ENCODE measurements around the gene SMIM13.
A peak's percentile ranks its signal among the peaks of the same experiment; 100 is the strongest.

Gene SMIM13

DNA sequence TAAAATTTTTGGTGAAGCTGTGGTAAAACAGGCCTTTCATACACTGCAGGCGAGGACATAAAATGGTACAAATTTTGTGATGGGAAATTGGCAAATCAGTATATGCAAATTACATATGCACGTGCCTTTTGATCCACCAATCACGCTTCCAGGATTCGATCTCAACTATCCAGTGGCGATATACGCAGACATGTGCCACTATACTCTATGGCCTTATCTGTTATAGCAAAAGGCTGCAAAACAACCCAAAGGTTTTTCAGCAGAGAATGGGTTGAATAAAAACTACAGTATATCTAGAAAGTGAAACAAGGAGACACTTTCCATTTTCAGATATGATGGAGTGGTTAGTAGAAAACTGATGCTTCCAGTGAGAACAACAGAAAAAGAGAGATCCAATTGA is 59.8 kb downstream of the SMIM13 start:
- no peak for DNase-seq (ENCODE audit: low spot score)

- no peak for DNase-seq (ENCODE audit: low spot score)
These were observed 62.0 kb downstream of the SMIM13 start for GRCh38 chr6:11155589-11155988.

GRCh38 chr6:11160199-11160598 is 66.6 kb downstream of the SMIM13 start:
- no peak for DNase-seq (ENCODE audit: low spot score)

GRCh38 chr6:11161031-11161956 is 67.7 kb downstream of the SMIM13 start:
- DNase-seq (ENCODE audit: low spot score): peak; percentile 48

DNA sequence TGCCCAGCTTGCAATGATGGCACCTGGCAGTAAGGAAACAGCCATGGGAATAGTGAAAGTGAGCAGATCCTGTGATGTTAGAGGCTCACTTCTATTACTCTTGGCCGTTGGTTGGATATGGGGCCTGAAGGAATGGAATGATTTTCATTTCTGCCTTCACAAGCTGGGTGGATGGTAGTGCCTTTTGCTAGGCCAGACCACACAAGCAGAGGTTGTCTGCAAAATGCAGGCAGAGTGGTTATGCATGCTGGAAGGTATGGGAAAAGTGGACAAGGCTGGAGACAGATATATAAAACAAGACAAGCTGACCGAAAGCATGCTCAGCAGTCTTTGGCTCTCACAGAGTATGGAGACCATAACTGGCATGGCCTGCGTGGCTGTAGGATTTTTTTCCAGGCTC is 68.6 kb downstream of the SMIM13 start:
- no peak for DNase-seq (ENCODE audit: low spot score)

GRCh38 chr6:11163932-11164331 is 70.3 kb downstream of the SMIM13 start:
- DNase-seq (ENCODE audit: low spot score): no peak

GRCh38 chr6:11164717-11165646 is 71.3 kb downstream of the SMIM13 start:
- no peak for DNase-seq (ENCODE audit: low spot score)

DNA sequence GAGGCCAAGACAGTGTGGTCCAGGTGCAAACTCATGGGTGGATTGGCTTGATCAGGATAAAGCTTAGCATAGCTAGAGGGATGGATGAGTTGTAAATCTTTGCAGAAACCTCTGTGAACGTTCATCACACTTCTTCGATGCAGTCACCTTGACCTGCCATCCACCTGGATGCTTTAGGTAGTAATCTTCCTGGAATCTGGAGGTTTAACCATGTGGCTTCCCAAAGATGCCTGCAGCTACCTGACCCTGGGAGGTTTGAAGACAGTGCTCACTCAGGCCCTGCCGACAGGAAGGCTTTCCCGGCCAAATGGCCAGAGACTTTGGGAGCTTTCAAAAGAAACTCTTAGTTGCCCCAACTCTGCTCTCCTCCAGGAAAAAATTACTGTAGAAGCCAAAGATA is 73.3 kb downstream of the SMIM13 start:
- no peak for DNase-seq (ENCODE audit: low spot score)

- no peak for DNase-seq (ENCODE audit: low spot score)
These were observed 74.5 kb downstream of the SMIM13 start for GRCh38 chr6:11168091-11168635.

DNA sequence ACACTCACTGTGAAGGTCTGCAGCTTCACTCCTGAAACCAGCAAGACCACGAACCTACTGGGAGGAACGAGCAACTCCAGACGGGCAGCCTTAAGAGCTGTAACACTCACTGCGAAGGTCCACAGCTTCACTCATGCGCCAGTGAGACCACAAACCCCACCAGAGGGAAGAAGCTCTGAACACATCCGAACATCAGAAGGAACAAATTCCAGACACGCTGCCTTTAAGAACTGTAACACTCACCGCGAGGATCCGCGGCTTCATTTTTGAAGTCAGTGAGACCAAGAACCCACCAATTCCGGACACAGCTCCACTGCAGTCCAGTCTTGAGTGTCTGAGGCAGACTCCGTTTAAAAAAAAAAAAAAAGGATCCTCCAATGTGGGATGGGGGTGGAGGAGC is 78.3 kb downstream of the SMIM13 start:
- DNase-seq (ENCODE audit: low spot score): no peak

DNA sequence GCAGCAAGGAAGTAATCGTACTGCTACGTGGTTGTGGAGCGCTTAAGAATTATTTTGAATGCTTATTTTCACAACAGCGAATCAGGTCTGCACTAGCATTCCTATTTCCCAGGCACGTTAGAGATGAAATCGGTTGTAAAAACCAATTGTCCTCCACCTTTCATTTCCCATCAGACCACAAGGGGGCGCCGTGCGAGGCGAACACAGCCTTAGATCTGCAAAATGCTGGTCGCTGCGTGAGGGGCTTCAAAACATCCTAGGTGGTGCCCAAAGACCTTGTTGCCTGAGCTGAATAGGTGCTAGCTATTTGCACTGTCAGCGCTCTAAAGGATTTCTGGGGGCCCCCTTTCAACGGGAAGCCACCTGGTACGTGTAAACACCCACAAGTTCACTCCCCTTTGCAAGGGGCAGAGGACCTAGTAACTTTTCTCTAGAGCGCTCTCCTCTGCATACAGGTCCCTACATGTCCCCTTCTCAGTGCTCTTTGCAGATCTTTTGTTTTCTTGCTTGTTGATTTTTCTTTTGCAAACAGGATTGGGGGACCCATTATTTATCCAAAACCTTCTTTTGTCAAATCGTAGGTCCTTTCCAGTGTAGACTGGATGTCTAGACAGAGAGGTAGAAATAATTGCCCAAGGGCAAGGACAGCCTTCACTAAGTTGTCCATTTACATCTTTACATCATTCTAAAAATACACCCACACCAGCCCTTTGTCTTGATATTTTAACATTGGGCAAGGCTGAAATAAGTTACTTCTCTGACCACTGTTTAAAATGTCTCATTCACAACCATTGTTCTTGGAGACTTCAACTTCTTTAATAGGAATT is 79.1 kb downstream of the SMIM13 start:
- DNase-seq (ENCODE audit: low spot score): peak; percentile 60

DNA sequence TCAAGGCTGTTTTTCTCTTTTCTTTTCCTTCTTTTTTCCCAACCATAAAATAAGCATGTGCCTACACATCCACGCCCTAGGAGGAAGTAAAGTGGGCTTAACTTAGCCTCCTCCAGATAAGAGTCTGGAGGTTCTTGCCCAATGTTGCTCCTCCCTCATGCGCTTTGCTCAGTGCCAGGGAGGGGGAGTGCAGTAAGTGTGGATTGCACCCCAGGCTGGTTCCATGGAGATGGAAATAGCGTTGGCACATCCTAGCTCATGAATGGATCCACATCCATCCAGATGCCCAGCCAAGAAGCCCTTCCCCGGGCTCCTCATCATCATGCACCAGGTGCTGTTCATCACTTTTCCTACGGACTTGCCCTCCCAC is 80.6 kb downstream of the SMIM13 start:
- no peak for DNase-seq (ENCODE audit: low spot score)

DNA sequence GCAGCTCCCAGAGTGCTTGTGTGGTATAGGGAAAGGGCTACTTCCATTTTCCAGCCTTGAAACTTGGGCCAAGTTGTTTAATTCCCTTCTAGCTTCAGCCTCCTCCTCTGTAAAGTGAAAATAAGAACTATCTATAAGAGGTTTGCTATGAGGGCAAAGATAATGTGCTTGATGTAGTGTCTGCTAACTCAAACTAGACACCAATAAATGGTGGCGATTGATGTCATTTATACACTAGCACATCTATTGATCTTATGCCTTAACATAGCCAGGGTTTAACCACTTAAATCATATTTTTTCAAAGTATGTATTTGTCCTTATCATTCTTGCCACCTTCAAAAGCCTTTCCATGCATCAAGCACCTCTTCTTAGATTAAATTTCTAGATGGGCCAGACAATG is 83.6 kb downstream of the SMIM13 start:
- DNase-seq (ENCODE audit: low spot score): no peak

DNA sequence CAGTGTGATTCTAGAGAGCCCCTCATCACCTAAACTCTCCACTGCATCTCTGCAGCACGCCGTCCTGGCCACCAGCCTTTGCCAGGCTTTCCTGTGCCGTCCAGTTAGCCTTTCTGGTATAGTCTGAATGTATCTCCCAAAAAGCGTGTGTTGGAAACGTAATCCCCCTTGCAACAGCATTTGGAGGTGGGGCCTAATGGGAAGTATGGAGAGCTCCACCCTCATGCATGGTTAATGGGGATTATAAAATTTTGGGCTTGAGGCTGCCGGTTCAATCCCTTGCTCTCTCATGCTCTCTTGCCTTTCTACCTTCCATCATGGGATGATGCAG is 85.4 kb downstream of the SMIM13 start:
- no peak for DNase-seq (ENCODE audit: low spot score)

DNA sequence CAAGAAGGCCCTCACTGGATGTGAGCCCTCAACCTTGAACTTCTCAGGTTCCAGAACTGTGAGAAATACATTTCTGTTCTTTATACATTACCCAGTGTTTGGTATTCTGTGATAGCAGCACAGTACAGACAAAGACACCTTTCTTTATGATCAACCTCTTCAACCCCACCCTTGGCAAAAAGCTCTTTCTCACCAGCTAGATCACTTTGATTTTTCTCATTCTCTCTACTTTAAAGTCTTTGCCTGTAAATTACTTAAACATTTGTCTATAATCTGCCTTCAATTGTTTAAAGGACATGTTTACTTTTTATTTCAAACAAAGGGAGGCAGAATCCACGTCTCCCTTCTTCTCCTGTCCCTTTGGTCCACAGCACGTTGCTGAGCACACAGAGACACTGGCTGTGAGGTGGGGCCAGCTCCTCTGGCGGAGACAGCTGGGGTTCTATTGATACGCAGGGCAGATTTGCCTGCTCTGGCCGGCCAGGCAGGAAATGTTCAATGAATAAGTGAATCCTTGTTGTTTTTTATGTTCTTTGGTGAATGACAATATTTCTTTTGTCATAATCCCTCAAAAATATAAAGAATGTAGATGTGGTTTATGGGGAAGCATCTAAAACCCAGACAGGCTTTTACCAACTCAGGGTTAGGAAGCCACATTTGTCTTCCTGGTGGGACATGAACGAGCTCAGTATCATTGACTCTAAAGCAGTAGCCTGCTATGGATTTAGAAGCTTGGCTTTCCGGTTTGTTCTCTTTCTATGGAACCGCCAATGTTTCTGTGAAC is 86.0 kb downstream of the SMIM13 start:
- no peak for DNase-seq (ENCODE audit: low spot score)

DNA sequence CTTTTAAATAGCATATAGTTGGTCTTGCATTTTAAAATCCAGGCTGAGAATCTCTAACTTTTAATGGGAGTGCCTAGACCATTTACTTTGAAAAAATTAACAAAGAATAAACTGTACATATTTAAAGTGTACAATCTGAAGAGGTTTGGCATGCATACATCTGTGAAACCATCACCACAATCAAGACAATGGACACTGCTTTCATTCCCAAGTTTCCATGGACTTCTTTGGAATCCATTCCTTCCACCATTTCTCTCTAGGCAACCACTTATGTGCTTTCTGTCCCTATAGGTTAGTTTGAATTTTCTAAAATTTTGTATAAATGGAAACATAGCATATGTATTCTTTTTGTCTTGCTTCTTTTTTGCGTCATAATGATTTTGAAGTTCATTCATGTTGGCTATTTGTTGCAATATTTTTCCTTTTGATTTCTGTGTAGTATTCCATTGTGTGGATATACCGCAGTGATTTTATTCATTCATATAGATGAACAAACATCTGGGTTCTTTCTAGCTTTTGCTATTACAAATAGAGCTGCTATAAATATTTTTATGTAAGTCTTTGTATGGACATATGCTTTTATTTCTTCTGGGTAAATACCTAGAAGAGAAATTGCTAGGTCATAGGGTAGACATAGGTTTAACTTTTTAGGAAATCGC is 88.0 kb downstream of the SMIM13 start:
- DNase-seq (ENCODE audit: low spot score): no peak

- no peak for DNase-seq (ENCODE audit: low spot score)
These were observed 90.2 kb downstream of the SMIM13 start for GRCh38 chr6:11183761-11184362.

DNA sequence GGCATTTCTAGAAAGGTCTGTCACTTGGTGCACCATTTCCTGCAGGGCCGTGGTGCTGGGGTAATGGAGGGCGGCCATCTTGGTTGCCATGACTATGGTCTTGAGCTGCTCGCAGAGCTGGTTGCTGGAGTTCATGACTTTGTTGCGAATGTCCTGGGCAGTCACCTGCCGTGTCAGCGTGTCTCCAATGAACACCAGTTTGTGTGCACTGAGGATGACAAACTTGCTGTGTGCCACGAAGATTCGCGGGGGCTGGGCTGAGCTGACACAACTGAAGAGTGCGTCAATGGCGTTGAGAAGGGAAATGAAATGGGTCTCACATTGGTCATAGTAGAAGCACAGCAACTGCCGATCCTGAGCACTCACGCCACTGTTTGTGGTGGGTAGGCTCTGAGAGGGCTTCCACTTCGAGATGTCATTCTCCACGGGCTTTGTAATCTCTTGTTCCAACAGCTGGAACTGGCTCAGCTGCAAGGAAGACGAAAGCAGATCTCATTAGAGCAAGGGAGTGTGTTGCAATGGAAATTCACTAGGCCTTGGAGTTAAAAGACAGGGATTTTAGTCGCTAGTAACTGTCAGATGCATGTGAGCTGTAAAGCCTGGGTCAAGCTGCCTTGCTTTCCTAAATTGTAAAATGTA is 91.7 kb downstream of the SMIM13 start:
- no peak for DNase-seq (ENCODE audit: low spot score)

DNA sequence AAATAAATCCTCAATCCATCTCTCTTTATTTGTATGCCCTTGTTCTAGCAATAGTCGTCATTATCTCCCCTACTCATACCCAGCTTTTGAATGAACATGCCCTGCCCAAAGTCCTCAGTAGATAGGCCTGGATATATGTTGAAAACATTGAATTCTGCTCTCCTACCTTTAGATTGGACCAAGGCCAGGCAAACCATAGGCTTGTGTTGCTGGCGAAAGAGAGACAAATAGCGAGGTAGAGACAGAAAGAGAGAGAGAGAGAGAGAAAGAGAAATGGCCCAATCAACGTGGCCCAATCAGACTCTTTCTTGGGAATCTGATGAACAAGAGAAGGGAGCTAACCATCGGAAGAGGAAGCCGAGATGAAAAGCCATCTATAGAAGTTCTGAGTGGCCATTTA is 93.7 kb downstream of the SMIM13 start:
- no peak for DNase-seq (ENCODE audit: low spot score)

Data from AG20443 (cell line).